GM18870 (cell line): ENCODE results near the gene REV3L.
"Not testable (repeated sequence)": the region's sequence is repeated elsewhere in the genome, so short reads cannot be mapped to it uniquely, and the experiment has no call there.

Source experiments
- ATAC-seq: cut with Tn5 transposase; IDR thresholded peaks from one replicate; pipeline ENCODE4 v1.9.1; 2021; ENCODE audit warnings: moderate library complexity; ENCODE audit not compliant: unreplicated experiment

REV3L gene

DNA sequence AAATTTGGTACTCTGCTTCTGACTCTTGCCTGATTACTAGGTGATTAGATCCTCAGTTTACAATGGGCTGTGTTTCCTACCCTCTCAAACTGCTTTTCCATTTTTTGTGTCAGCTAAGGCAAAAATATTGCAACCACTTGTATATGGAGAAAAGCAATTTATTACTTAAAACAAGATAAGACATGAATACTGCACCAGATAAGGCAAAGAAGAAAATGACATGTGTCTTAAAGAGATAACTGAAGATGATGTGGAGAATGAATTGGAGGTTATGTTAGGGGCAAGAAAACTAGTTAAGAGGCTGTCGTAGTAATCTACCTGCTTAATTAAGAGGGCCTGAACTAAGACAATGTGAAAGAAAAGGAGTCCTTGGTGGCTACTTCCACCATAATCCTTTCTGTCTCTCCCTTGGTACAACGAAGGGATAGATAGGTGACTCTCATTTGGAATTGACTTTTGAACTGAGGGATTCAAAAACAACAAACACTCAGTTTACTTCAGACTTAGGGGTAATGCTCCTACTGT, 16.3 kb upstream of the REV3L start:
- ATAC-seq: no peak

DNA sequence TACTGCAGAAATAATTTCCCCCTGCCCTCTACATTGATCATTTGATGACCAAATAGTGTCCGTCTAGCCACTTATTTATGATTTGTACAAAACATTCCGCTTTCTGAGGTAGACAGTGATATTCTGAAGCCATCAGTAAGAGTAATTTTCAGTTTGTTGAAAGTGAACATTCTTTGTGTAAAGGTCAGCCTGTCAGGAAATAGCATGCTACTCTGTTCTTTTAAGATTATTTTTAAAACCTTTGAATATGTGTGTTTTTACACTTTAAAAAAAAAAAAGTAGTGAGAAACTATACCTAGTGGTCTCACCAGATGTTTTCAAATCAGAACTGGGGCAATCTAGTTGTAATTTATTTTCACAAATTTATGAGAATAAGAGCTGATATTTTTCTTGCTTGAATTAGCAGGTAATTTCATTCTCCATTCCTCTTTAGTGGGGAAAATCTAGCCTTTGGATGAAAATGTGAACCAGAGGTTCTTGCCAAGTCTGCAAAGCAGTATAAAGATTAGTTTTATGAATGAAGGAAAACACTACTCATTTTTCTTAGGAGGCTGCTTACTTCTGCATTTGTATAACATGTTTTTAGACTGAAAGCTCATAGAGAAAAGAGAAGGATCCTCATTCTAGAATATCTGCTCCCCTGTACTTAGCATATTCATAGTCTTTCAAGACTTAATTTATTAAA, 12.1 kb upstream of the REV3L start:
- no peak for ATAC-seq

DNA sequence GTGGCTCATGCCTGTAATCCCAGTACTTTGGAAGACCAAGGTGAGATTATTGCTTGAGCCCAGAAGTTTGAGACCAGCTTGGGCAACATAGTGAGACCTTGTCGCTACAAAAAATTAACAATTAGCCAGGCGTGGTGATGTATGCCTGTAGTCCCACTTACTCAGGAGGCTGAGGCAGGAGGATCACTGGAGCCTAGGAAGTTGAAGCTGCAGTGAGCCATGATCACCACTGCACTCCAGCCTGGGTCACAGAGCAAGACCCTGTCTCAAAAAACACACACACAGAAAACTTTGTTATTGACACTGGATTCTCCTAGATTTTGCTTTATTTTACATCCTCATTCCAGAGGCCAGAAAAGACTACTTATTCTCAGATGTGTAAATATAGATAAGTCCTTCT, 9.5 kb upstream of the REV3L start:
- ATAC-seq: no peak

DNA sequence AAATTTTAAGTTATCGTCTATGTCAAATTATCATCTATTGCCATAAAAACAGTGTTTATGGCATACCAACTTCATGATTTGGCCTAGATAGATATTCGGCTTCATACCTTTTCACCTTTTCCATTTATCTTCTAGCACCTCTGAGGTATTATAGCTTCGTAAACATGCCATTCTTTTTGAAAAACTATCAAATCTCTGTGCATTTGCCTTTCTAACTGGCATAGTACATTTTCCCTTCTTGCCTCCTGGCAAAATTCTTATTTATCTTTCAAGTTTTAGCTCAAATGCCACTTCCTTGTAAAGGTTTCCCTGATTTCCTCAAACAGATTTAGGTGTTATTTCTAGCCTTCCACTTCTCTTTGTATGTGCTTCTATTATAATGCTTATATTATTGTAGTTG, 7.0 kb upstream of the REV3L start:
- ATAC-seq: no peak

DNA sequence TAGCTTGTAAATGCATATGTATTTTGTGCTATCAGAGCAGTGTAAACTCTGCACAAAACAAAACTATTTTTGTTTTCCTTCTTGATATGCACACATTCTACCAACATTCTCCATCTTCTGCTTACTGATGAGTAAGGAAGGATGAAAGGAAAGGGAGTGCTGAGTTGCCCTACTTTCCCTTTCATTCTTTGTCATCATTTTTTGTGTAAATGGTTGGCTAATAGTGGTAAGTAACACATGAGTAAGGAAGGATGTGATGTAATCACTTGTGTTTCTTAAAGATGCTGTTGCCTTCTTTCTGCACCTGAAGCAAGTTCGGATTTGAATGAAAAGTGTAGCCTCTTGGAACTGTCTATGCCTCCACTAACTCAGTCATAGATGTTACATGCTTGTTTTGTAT, 4.6 kb upstream of the REV3L start:
- ATAC-seq: peak; percentile 52

DNA sequence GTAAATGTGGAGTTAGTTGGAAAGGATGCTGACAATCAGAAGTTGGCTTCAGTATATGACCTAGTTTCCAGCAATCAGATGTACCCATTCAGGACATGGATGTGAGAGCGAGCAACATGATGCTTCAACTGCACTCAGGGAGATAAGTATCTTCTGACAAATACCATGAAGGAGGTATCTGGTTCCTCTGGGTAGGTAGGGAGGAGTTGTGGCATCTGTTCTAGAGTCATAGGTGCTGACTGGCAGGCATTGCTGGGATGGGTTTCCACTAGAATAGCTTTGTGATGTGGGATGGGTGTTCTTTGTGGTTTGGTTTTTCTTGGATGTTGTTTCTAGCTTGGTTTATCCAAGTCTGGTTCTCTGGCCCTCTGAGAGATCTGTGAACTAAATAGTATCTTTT, 3.9 kb upstream of the REV3L start:
- ATAC-seq: no peak

DNA sequence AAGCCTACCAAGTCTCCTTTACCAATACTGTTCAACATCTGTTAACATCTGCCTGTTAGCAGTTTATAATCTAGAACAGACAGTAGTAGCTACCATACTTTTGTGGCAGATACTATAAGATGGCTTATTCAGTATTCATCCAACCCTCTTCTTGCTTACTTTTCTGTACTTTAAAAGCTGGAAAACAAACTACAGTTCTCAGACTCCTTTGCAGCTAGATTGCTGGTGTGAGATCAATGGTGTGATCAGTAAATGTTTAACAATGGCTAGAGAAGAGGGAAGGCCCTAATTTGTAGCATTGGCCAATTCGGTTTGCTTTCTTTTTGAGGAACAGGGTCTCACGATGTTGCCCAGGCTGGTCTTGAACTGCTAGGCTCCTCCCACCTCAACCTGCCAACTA, 3.5 kb upstream of the REV3L start:
- no peak for ATAC-seq

DNA sequence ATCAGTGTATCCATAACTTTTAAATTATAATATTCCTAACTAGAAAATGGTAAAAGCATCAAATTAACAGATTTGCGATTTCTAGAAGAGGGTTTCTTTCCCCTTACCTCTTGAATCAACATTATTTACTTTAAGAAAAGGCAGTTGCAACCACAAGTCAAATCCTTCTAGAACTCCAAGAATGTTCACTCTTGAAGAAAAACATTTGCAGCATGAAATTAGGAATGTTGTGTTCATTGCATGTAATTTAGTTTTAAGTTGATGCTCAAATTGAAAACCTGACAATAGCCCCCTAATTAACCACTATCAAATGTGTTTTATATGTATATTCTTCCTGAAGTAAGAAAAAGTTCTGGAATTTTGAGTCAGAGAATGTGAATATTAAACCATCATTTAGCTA, 2.3 kb upstream of the REV3L start:
- no peak for ATAC-seq

DNA sequence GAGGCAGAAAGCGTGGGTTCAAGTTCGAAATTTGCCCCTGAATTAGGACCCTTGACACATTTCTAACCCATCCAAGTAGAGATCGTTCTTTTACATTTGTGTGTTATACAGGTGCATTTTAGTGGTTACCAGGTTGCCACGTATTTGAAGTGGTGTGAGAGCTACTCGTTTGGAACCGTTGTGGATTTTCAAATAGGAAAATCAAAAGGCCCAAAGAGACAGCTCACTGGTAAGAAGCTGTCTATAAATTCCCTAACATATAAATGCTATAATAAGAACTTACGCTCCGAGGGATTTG, 1.6 kb upstream of the REV3L start:
- no peak for ATAC-seq

DNA sequence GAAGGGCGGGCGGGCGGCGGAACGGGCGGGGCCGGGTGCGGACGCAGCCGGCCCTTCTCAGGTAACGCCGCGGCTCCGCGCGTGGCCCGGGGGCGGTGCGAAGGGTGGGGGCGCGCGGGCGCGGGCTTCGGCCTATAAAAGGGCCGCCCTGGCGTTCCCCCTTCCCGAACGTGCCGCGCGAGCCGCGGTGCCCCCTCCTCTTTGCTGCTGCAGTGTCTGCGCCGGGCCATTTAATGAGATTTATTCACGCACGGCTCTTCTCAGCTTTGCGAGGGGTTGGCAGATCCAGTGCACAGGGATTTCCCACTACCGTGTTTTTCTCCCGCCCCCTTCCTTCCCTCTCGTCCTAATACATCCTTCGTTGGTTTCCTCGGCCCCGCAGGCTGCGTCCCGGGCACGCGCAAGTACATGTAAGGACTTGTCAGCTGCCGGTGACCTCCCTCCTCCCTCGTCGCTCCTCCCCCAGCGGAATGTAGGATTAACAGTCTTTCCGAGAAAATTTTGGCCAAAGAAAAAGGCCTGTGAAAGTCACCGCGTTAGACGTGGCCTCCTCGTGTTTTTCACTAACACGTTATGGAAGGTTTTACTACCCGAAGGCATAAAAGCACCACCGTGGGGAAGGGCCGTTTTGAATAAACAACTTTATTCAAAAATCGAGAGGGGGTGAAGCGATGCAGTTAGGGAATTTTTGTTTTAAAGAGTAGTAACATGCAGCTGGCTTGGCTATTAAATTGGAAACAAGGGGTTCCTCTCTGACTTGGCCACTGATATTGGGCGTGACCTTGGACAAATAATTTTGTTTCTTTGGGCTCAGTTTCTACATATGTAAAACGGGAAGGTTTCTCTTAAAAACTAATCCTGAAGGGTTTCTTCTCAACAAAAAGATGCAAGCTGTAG, 966 bp upstream of the REV3L start:
- ATAC-seq: peak; percentile 36

DNA sequence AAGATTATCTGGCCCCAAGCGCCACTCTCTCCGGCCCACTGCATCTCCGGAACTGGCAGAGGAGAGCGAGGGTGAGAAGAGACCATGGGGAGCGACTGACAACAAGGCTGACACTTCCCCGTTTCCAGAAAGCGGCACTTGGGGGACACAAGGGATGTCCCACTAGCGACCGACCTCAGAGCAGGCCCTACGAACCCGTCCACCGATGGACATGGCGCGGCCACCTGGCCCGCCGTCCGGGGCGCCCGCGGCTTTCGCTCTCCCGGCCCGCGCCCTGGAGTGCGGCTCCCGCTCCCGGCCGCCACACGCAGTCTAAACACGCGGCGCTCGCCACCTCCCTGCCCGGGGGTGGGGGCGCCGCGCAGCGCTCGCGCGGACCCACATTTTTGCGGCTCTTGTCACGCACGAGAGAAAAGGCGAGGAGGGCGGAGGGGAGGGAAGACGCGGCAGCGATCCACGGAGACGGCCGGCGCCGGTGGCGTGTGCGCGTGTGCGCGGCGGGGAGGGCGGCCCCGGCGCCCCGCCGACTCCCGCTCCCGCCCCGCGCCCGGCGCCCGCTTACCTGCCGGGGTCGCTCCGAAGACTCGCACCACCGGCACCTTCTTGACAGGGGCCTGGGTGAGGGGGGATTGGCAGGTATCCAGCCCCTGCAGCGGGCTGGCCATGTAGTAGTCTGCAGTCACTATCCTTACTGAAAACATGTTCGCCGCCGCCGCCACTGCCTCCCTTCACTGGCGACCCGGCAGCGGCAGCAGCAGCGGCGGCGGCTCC, 645 bp downstream of the REV3L start:
- no peak for ATAC-seq

DNA sequence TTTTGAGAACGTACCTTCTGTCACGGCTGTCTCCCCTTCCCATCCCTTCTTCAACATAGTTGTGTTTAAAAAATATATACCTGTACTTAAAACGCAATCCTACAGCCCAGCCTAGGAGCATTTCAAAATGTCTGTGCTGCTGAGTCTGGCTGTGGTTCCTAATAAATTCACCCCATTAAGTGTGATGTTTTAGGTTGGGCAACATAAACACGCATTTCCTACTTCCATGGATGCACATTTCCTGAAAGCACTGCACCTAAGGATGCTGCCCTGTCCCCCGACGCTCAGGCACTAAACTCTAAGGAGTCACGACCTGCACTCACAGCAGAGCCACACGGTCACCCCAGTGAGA, 1.2 kb downstream of the REV3L start:
- no peak for ATAC-seq

DNA sequence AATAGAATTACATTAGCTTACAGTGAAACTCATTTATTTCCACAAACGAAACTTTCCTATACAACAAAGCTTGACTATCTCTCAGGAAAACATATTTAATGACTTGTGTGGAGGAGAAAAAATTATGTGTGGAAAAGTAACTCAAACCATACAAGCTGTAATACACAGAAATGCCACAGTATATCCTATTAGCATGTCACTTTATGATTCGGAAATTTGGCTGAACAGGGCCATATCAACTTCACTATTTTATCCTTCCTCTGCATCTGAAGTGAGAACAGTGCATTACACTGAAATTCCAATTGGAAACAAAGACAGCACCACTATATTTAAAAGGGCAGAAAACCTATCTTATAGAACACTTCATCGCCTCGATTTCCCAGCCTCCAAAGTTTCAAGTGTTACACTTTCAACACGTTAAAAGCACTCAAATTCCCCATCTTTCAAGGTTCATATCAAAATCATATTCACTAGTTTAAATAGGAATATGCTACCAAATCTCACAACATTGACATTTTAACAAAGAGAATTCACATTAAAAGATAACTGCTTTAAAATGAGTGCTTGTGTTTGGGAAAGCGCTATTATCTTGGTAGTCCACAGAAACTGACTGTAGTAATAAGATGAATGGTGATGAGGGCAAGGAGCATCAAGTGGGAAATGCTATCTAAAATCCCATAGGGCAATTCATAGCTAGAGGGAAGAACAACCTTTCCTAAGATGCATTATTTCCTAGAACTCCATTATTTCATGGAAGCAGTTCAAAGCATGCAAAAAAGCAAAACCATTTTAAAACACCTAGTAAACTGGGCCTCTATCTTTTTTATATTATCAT, 1.8 kb downstream of the REV3L start:
- ATAC-seq: no peak

DNA sequence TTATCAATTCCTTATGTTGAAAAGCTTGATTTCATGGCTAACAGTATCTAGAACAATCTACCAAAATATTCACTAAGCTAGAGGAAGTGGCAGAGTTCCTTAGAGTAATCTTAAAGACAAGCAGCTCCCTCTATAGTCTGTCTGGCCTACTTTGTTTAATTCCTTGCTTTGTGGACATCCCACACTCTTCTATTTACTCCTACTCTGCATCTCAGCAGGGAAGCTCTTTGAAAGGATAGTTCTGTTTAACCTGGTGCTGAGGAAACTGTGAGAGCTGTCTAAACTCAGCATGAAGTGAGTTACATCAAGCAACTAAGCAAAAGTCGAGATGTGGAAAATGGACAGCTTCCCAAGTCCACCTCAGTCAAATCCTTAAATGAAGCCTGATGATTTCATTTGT, 4.3 kb downstream of the REV3L start:
- ATAC-seq: peak; percentile 31

DNA sequence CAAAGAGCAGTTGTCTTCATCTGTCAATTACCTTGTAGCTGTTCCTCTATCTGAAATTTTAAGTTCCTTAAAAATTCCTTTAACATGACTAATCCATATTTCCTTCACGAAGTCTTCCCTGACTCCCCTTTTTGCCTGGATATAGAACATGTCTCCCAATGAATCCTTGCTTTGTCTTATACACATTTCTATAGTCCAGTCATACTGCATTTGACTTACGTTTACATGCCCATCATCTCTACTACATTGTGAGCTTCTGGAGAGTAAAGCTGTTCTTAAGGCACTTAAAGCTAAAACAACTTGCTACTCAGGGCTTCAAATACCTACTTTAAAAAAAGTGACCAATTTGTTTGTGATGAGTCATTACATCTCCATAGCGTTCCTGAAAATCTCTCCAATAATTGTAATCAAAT, 4.9 kb downstream of the REV3L start:
- no peak for ATAC-seq

DNA sequence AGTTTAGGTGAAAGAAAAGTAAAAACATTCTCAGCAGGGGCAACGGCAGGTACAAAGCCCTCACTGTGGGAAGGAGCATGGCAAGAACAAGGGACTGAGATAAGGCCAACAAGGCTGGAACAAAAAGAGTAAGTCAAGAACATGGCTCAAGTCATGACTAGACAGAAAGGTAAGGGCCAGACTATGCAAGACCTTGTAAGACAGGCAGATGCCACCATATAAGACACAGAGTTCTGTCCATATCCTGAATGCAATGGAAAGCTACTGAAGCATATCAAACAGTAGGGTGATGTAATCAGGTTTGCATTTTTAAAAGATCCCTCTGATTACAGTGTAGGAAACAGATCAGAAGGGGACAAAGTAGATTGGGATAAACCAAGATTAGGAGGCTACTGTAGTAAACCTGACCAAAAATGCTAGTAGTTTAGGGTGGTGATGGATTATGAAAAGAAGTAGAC, 5.5 kb downstream of the REV3L start:
- ATAC-seq: peak; percentile 39

DNA sequence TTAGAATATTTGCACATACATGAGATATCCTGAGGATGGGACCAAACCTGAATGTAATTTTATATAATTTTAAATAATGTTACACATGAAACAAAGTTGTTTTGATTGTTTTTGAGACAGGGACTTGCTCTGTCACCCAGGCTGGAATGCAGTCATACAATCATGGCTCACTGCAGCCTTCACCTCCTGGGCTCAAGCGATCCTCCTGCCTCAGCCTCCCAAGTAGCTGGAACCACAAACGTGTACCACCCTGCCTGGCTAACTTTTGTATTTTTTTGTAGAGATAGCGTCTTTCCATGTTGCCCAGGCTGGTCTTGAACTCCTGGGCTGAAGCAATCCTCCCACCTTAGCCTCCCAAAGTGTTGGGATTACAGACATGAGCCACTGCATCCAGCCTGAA, 7.0 kb downstream of the REV3L start:
- ATAC-seq: not testable (repeated sequence)

DNA sequence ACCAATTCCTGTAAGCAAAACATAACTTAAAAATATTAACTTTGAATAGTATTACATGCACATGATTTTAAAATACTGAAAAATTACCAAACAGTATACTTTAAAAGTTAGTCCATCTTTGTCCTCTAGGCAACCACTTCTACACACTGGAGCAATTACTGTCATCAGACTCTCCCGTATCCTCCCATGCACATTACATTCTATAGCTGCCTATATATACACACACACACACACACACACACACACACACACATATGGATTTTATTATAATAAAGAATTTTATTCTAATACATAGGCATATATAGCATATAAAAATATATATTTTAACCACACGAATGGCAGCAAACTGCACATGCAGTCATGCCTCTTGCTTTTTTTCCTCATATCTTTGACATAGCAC, 8.2 kb downstream of the REV3L start:
- no peak for ATAC-seq

DNA sequence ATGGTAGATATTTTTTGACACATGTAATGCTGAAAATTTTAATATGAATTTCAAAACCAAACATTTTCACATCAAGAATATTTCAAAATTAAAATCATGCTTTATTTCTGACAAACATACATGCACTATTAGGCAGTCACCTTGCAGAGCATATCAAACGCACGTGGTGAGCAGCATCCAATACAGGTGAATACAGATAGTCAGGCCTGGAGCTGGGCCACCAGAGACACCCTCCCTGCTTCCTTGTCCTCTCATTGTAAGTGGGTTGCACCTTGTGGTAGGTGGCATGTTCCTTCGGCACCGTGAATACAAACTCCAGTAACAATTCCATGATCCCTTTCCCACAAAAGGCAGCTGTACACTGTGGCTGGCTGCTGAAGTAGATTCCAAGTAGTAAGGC, 8.9 kb downstream of the REV3L start:
- ATAC-seq: no peak

DNA sequence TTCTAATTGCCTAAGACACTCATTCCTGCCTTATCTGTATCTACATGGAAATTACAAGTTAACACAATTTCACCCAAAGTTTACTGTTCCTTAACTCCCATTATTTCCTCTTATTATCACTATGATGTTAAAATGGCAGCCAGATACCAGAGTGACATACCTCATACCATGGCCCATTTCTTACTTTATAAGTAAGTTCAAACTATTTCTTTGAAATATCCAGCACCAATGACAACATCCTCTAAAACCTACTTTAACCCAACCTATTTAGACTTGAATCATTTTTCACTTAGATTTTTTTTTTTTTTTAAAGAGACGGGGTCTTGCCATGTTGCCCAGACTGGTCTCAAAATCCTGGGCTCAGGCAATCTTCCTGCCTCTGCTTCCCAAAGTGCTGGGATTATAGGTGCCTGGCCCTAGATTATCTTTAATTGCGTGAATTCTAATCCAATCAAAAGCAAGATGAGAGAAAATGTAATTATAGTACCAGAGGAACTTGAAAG, 10.0 kb downstream of the REV3L start:
- ATAC-seq: no peak

DNA sequence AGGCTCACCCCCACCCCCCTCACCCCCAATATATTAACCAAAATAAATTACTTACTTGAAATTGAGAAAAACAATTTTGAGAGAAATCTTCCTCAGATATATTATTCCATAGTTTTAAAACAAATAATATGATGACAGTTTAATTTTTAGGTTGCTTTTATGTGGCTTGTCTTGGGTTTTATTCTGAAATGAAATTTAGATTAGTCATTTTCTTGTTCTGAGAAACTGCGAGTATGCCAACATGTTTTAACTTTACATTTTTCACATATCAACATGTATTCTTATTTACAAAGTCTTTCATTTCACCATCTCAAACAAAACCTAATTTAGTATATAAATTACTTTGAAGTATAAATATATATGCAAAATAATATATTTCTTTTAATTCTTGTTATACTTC, 11.1 kb downstream of the REV3L start:
- ATAC-seq: no peak
